GM12891 (cell line): ENCODE measurements around the gene AFDN.

Experiments used
- PAX5 ChIP-seq: IDR thresholded peaks from 2 replicates; pipeline ENCODE4 v1.6.1; 2011; ENCODE audit warnings: low read length, moderate library complexity, mild to moderate bottlenecking; ENCODE audit not compliant: insufficient read depth, severe bottlenecking
- POLR2A ChIP-seq: IDR thresholded peaks from 2 replicates; pipeline ENCODE4 v1.6.1; 2011; ENCODE audit warnings: low read depth, low read length, control low read depth
- POLR2AphosphoS5 ChIP-seq: IDR thresholded peaks from 2 replicates; pipeline ENCODE4 v1.6.1; 2011; ENCODE audit warnings: low read depth, low read length, control low read depth
- TAF1 ChIP-seq: IDR thresholded peaks from 2 replicates; pipeline ENCODE4 v1.6.1; 2011; ENCODE audit warnings: low read depth, low read length, control low read depth

DNA sequence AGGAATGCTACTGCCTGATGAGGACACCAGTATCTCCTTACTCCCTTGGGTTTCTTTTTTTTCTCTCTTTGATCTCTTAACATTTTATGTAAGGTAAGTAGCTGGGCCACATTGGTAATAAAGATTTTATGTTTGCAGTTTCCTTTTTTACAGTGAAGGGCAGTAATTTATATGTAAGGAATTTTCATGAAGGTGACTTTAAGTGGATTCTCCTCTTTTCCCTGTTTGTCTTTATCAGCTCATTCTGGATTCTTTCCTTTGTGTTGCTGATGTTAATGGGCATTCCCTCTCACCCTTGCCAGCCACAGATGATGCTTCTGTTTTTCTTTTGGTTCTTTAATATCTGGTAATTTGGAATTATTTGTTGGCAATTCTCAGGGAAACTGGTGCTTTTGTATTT is 34.7 kb downstream of the AFDN start:
- TF ChIP-seq POLR2A = no peak
- no peak for TF ChIP-seq PAX5
- no peak for TF ChIP-seq TAF1
- TF ChIP-seq POLR2AphosphoS5 = no peak
